HG02885 (cell line): ENCODE measurements around the gene KIAA1191.

Source experiments
- ATAC-seq: cut with Tn5 transposase; IDR thresholded peaks from one replicate; pipeline ENCODE4 v1.9.1; 2021; ENCODE audit warnings: mild to moderate bottlenecking; ENCODE audit not compliant: unreplicated experiment, poor library complexity

The KIAA1191 gene

GRCh38 chr5:176366232-176366894 is 4.8 kb upstream of the KIAA1191 start:
- ATAC-seq = no peak

GRCh38 chr5:176365351-176366231 is 4.0 kb upstream of the KIAA1191 start, which contains the start of gene ARL10:
ARL10 (plus strand) TSS chr5:176365487; CDS start chr5:176365564, 77 bp downstream.
- ATAC-seq = peak; percentile 46

GRCh38 chr5:176364765-176365350 is 3.3 kb upstream of the KIAA1191 start:
- no peak for ATAC-seq

GRCh38 chr5:176362233-176362490 is 598 bp upstream of the KIAA1191 start:
- ATAC-seq = peak; percentile 5

GRCh38 chr5:176360894-176361436 is 599 bp downstream of the KIAA1191 start:
- ATAC-seq = no peak

- no peak for ATAC-seq
Observed at GRCh38 chr5:176359658-176360057, 1.9 kb downstream of the KIAA1191 start.

- ATAC-seq = no peak
Observed at GRCh38 chr5:176356179-176356566, 5.4 kb downstream of the KIAA1191 start.

GRCh38 chr5:176355400-176356178 is 6.0 kb downstream of the KIAA1191 start:
- no peak for ATAC-seq

GRCh38 chr5:176353533-176353932 is 8.0 kb downstream of the KIAA1191 start:
- ATAC-seq = no peak

GRCh38 chr5:176352116-176352878 is 9.3 kb downstream of the KIAA1191 start:
- no peak for ATAC-seq

- ATAC-seq = no peak
Observed at GRCh38 chr5:176350416-176350815, 11.1 kb downstream of the KIAA1191 start.

GRCh38 chr5:176342766-176343458 is 18.7 kb downstream of the KIAA1191 start:
- no peak for ATAC-seq

GRCh38 chr5:176342158-176342483 is 19.4 kb downstream of the KIAA1191 start:
- no peak for ATAC-seq

GRCh38 chr5:176341325-176342157 is 20.0 kb downstream of the KIAA1191 start:
- ATAC-seq = no peak

- no peak for ATAC-seq
Observed at GRCh38 chr5:176339304-176339703, 22.3 kb downstream of the KIAA1191 start.

GRCh38 chr5:176337913-176338312 is 23.7 kb downstream of the KIAA1191 start:
- ATAC-seq = no peak

GRCh38 chr5:176334031-176334770 is 27.4 kb downstream of the KIAA1191 start:
- no peak for ATAC-seq

GRCh38 chr5:176320577-176320976 is 41.0 kb downstream of the KIAA1191 start:
- ATAC-seq = no peak
